ENCODE measurements around the gene NEURL4.
A peak's percentile ranks its signal among the peaks of the same experiment; 100 is the strongest.

The NEURL4 gene

DNA sequence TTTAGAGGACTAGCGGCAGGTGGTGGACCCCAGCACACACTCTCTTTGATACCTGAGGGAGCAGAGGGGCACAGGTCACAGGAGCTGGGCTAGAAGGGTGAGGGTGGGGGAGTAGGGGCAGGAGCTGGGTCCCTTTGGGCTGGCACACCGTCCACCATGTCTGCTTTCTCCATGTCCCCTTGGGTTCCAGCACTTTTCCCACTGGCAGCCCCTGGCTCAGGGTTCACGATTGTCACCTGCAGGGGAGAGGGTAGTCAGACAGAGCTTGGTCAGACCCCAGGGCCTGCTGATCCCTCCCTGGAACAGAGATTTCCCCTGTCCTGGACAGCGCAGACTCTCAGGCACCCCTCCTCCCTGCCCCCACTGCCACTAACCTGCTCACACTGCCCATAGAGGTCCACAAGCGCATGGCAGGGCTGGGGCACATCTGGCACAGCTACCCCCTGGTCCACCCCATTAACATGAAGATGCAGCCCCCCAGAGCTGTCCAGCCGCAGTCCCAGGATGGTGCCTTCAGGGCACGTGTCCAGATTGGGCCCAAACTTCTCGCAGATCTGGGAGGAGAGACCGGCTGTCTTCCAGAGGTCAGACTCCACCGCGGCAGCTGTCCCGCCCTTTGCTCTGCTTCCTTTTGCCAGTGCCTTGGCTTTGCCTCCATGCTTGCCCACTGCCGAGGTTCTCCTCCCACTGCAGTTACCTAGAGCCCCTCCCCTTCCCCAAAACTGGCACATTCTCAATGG lies 10.8 kb downstream of the NEURL4 start:
- peaks cover 19% of the 10 kb centered on the region for H3K4me1 ChIP-seq (ENCODE audit: control insufficient read depth, insufficient read depth, low read length)
- no peaks in the 10 kb centered on the region for H3K9me3 ChIP-seq (ENCODE audit: control insufficient read depth, low read length)
- no peak for DNase-seq (ENCODE audit: low read depth)
- no peaks in the 10 kb centered on the region for H3K27me3 ChIP-seq (replicated peaks; ENCODE audit: control insufficient read depth, insufficient read depth, low read length)
- H3K4me3 ChIP-seq (ENCODE audit: low read length), result no peak overlapping the region
- peaks cover 66% of the 10 kb centered on the region for H3K36me3 ChIP-seq (ENCODE audit: control insufficient read depth, insufficient read depth, low read length, severe bottlenecking)
- H3K9ac ChIP-seq (ENCODE audit: low read length), result no peak overlapping the region

DNA sequence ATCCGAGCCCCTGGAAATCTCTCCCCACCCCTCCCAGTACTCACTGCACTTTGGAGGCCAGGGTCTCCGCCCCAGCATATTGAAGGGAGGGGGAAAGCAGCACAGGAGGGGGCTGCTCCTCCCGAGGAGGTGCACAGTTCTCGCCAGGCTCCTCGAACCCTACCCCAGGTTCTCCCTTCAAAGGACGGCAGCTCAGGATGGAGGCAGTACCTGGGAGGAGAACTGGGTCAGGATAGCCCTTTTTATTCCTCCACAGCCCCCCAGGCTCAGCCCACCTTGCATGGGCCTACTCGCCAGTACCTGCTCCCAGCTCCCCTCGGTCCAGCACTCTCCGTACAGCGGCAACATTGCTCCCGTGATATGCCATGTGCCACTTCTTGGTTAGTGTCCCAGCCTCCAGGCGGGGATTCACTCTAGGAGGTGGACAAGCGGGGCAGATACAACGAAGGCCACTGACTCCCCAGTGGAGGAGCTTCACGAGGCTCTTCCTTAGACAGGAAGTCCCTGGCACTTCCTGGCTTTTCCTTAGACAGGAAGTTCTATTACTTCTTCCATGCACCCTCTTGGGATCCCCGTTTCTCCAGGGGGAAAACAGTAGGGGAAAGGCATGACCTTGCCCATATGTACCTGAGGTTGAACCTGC lies 11.9 kb downstream of the NEURL4 start:
- peaks cover 66% of the 10 kb centered on the region for H3K36me3 ChIP-seq (ENCODE audit: control insufficient read depth, insufficient read depth, low read length, severe bottlenecking)
- no peak overlapping the region for H3K9ac ChIP-seq (ENCODE audit: low read length)
- no peak overlapping the region for H3K4me3 ChIP-seq (ENCODE audit: low read length)
- DNase-seq (ENCODE audit: low read depth), result no peak
- peaks cover 29% of the 10 kb centered on the region for H3K4me1 ChIP-seq (ENCODE audit: control insufficient read depth, insufficient read depth, low read length)
- no peaks in the 10 kb centered on the region for H3K27me3 ChIP-seq (replicated peaks; ENCODE audit: control insufficient read depth, insufficient read depth, low read length)
- H3K9me3 ChIP-seq (ENCODE audit: control insufficient read depth, low read length), result no peaks in the 10 kb centered on the region

DNA sequence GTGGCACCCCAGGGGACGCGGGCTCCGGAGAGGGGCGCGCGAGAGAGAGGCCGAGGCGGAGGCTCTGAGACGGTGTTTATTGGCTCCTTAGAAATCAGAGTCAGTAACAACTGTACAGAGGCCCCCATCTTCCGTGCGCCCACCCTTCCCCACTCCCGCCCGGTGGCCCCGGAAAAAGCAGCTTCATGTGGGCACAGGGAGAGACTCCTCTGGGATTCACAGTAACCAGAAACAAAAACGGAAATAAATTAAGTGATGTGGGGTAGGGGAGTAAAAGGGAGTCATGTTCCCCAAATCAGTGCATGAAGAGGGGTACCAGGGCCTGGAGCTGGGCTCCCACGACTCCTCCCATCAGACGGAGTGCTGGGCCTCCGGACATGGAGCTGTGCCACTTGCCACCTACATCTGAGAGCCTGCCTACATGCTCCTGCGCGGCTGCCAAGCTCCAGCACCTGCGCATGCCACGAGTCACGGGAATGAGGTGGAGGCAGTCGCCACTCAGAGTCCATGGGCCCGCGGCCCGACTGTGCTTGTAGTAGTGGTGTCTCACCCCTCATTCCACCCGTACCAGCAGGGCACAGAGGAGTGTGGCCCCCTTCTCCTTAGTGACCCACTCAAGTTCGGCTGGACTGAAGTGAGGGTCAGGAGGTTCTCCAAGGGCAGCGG lies 13.4 kb downstream of the NEURL4 start:
- Histone ChIP-seq H3K4me1 (ENCODE audit: control insufficient read depth, insufficient read depth, low read length) (peaks cover 39% of the 10 kb centered on the region), H3K9me3 (ENCODE audit: control insufficient read depth, low read length) (no peaks in the 10 kb centered on the region), H3K27me3 (replicated peaks; ENCODE audit: control insufficient read depth, insufficient read depth, low read length) (no peaks in the 10 kb centered on the region), H3K4me3 (ENCODE audit: low read length) (peak overlapping the region; percentile 90), H3K9ac (ENCODE audit: low read length) (peak overlapping the region; percentile 91), H3K36me3 (ENCODE audit: control insufficient read depth, insufficient read depth, low read length, severe bottlenecking) (peaks cover 65% of the 10 kb centered on the region)
- no peak for DNase-seq (ENCODE audit: low read depth)

DNA sequence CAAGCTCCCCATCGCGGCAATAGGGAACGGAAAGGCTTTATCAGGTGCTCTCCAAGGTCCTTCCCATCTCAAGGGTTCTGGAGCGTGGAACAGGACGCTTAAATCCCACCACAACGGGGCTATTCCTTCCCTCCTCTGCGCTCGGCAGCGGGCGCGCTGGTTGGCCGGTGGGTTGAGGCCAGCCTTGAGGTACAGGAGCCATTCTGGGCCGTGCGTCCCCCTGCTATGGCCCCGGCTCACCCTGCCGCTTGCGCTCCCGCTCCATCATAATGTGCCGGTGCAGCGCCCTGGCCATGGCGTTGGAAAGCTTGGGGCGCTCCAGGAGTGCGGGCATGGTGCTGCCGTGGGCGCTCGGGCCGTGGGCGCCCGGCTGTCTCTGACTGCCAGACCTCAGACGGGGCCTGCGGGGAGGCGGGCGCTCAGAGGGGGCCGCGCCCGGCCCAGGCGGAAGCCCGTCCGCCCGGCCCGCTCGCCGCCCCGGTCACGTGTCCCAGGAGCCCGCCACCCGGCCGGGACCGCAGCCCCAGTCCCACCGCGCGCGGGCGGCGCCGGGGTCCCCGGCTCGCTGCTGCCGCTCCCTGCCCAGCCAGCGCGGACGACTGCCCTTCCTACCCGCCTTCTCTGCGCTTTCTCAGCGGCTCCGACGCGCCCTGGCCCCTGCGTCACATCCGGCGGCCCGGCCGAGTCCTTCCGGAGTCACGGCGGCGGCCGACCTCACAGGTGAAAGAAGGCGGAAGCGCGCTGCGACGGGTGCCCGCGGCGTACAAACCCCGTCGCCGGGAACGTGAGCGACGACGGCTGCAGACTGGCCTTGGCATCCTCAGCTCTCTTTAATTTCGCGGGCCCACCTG lies 14.2 kb downstream of the NEURL4 start, which contains the start of gene GPS2:
Gene GPS2, minus strand, starts transcription at position 642 of the 851 bp plus-strand sequence. Its CDS starts 308 bp downstream, at position 334.
- peak; percentile 93 for DNase-seq (ENCODE audit: low read depth)
- peak within 1 kb of the TSS; percentile 91 for H3K9ac ChIP-seq (ENCODE audit: low read length)
- H3K36me3 ChIP-seq (ENCODE audit: control insufficient read depth, insufficient read depth, low read length, severe bottlenecking), result peaks cover 67% of the 10 kb centered on the region
- H3K27me3 ChIP-seq (replicated peaks; ENCODE audit: control insufficient read depth, insufficient read depth, low read length), result no peaks in the 10 kb centered on the region
- peak within 1 kb of the TSS; percentile 90 for H3K4me3 ChIP-seq (ENCODE audit: low read length)
- H3K4me1 ChIP-seq (ENCODE audit: control insufficient read depth, insufficient read depth, low read length), result peaks cover 46% of the 10 kb centered on the region
- no peaks in the 10 kb centered on the region for H3K9me3 ChIP-seq (ENCODE audit: control insufficient read depth, low read length)

DNA sequence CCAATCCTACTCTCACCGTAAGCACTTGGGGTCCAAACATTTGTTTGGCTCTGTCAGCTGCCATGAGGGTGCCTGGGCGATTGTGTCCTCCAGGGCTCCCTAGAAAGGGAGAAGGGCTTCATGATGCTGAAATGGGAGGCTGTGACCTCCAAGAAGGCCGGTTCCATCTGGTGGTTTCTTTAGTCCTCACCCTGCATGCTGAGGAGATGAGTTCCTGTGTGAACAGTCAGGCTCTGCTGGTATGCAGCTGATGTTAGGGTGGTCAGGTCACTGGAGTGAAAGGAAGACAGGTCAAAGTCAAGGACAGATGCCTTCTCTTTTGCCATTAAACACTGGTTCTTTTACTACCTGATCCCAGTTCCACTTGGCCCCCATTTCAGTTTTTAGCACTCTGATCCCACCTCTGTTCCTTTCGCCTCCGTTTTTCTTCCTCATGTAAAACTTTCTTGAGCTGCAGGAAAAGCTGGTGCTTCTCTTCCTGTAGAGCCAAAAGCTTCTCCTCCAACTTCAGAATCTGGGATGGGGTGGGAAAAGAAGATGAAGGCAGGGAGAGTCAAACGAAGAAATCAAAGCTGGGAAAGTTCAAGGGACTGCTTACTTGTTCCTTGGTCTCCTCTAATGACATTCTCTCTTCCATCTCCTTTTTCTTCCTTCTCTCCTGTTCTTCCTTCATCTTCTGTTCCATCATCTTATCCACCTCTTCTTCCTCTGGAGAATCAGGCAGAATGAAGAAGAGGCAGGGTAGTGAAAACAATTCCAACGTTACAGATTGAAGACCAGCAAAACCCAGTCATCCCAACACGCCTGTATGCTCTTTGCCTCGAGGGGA lies 15.0 kb downstream of the NEURL4 start:
- DNase-seq (ENCODE audit: low read depth), result no peak
- H3K36me3 ChIP-seq (ENCODE audit: control insufficient read depth, insufficient read depth, low read length, severe bottlenecking), result peaks cover 74% of the 10 kb centered on the region
- no peaks in the 10 kb centered on the region for H3K27me3 ChIP-seq (replicated peaks; ENCODE audit: control insufficient read depth, insufficient read depth, low read length)
- peak overlapping the region; percentile 91 for H3K9ac ChIP-seq (ENCODE audit: low read length)
- no peaks in the 10 kb centered on the region for H3K9me3 ChIP-seq (ENCODE audit: control insufficient read depth, low read length)
- peaks cover 55% of the 10 kb centered on the region for H3K4me1 ChIP-seq (ENCODE audit: control insufficient read depth, insufficient read depth, low read length)
- peak overlapping the region; percentile 90 for H3K4me3 ChIP-seq (ENCODE audit: low read length)

DNA sequence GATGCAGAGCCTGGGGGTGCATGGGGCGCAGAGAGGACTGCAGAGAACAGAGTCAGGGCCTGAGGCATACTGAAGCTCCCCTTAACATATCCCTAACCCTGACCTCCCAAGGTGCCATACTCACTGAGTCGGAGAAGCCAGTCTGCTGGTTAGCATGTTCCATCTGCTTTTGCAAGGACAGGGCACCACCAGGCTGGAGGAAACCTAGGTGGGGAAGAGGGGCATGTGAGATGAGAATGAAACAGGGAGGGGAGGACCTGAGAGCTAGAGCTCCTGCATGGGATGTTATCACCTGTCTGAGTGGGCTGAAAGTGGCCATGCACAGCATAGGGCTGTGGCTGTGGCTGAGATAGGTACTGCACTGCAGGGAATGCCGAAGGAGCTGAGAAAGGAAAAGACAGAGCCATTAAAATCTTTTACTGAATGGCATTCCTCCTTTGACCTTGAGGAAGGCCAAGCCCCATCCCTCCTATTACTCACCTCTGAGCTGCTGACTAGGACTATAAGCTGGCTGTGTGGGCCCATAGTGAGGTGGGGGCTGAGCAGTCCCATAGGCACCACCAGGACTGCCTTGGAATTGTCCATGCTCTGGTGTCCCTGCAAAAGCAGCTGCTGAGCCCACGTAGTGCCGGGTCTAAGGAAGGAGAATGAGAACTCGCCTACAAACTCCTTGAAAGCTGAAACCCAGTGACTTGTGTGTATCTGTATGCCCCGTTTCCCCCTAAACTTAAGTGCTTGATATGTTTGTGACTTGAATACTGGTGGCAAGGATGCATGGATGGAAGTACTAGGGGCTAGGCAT lies 15.8 kb downstream of the NEURL4 start:
- Histone ChIP-seq H3K4me3 (ENCODE audit: low read length) (peak overlapping the region; percentile 90), H3K9me3 (ENCODE audit: control insufficient read depth, low read length) (no peaks in the 10 kb centered on the region), H3K9ac (ENCODE audit: low read length) (peak overlapping the region; percentile 91), H3K27me3 (replicated peaks; ENCODE audit: control insufficient read depth, insufficient read depth, low read length) (no peaks in the 10 kb centered on the region), H3K4me1 (ENCODE audit: control insufficient read depth, insufficient read depth, low read length) (peaks cover 56% of the 10 kb centered on the region), H3K36me3 (ENCODE audit: control insufficient read depth, insufficient read depth, low read length, severe bottlenecking) (peaks cover 66% of the 10 kb centered on the region)
- no peak for DNase-seq (ENCODE audit: low read depth)

DNA sequence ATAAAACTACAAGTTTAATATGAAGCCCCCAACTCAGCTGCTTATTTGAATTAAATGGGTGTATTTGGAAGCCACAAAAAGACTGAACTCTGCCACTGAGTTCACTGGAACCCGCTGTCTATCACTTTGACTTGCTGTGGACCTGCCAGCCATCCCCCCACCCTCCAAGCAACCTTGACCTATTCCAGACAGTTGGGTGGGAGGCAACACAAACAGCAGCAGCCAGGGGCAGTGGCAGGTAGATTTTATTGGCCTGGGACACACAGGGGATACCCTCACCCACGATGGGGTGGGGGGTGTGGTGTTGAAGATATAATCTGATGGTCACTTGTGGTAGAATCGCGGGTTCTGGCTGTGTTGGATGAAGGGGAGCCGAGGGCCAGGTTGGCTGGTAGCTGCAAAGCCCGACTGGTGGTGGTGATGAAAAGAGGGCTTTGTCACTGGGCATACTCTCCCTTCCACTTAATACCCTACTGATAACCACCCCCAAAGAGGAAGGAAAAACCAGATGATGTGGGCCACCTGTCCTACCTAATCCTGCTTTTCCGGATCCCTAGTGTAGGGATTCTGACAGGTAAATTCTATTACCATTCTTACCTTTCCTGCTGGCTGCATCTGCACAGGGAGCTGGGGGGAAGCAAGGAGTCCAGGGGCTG lies 16.6 kb downstream of the NEURL4 start:
- H3K9ac ChIP-seq (ENCODE audit: low read length), result no peak overlapping the region
- H3K27me3 ChIP-seq (replicated peaks; ENCODE audit: control insufficient read depth, insufficient read depth, low read length), result no peaks in the 10 kb centered on the region
- peaks cover 56% of the 10 kb centered on the region for H3K4me1 ChIP-seq (ENCODE audit: control insufficient read depth, insufficient read depth, low read length)
- H3K4me3 ChIP-seq (ENCODE audit: low read length), result no peak overlapping the region
- no peaks in the 10 kb centered on the region for H3K9me3 ChIP-seq (ENCODE audit: control insufficient read depth, low read length)
- no peak for DNase-seq (ENCODE audit: low read depth)
- peaks cover 59% of the 10 kb centered on the region for H3K36me3 ChIP-seq (ENCODE audit: control insufficient read depth, insufficient read depth, low read length, severe bottlenecking)

DNA sequence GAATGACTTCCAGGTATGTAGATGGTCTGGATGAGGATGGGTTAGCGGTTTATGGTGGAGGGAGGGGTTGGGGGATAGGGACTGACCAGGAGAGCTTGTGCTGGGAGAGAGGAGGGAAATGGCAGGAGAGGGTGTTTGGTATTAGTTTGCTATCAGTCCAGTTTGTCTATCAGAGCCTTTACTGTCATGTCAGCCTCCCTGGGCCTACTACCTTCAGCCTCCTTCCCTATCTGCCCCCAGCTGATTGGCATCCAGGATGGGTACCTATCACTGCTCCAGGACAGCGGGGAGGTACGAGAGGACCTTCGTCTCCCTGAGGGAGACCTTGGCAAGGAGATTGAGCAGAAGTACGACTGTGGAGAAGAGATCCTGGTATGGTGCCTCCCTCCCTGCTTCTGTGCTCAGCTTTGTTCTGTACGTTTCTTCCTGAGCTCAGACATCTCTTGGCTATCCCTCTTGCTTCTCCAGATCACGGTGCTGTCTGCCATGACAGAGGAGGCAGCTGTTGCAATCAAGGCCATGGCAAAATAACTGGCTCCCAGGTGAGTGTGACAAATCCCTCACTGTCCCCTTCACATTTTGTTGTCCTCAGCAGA lies 17.9 kb downstream of the NEURL4 start:
- Histone ChIP-seq H3K4me3 (ENCODE audit: low read length) (no peak overlapping the region), H3K27me3 (replicated peaks; ENCODE audit: control insufficient read depth, insufficient read depth, low read length) (no peaks in the 10 kb centered on the region), H3K9ac (ENCODE audit: low read length) (peak overlapping the region; percentile 47), H3K9me3 (ENCODE audit: control insufficient read depth, low read length) (no peaks in the 10 kb centered on the region), H3K36me3 (ENCODE audit: control insufficient read depth, insufficient read depth, low read length, severe bottlenecking) (peaks cover 53% of the 10 kb centered on the region), H3K4me1 (ENCODE audit: control insufficient read depth, insufficient read depth, low read length) (peaks cover 56% of the 10 kb centered on the region)
- DNase-seq (ENCODE audit: low read depth), result no peak

DNA sequence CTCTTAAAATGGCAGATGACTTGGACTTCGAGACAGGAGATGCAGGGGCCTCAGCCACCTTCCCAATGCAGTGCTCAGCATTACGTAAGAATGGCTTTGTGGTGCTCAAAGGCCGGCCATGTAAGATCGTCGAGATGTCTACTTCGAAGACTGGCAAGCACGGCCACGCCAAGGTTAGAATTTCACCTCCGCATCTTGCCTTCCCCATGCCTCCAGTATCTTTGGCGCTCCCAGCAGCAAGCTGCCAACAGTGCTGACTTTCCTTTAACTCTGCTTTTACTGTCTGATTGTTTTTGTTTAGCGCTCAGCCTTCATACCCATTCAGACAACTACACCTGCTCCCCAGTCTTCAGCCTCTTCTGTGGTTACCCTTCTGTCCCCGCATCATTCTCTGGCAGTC lies 19.5 kb downstream of the NEURL4 start:
- Histone ChIP-seq H3K9ac (ENCODE audit: low read length) (peak overlapping the region; percentile 96), H3K9me3 (ENCODE audit: control insufficient read depth, low read length) (no peaks in the 10 kb centered on the region), H3K4me3 (ENCODE audit: low read length) (peak overlapping the region; percentile 94), H3K36me3 (ENCODE audit: control insufficient read depth, insufficient read depth, low read length, severe bottlenecking) (peaks cover 48% of the 10 kb centered on the region), H3K4me1 (ENCODE audit: control insufficient read depth, insufficient read depth, low read length) (peaks cover 49% of the 10 kb centered on the region), H3K27me3 (replicated peaks; ENCODE audit: control insufficient read depth, insufficient read depth, low read length) (no peaks in the 10 kb centered on the region)
- DNase-seq (ENCODE audit: low read depth), result no peak

All from adipocyte (in vitro differentiated cells).